Measurements from ENCODE around the gene TPCN1. TPM values are rescaled to one million over a fixed set of nuclear protein-coding genes. Genes with fewer than 3 reads are reported as not detected.
A peak's percentile ranks its signal among the peaks of the same experiment; 100 is the strongest.

TPCN1 gene
- polyA plus RNA-seq, 3 donors = 31.2 to 50.5 (median 34.4) TPM

DNA sequence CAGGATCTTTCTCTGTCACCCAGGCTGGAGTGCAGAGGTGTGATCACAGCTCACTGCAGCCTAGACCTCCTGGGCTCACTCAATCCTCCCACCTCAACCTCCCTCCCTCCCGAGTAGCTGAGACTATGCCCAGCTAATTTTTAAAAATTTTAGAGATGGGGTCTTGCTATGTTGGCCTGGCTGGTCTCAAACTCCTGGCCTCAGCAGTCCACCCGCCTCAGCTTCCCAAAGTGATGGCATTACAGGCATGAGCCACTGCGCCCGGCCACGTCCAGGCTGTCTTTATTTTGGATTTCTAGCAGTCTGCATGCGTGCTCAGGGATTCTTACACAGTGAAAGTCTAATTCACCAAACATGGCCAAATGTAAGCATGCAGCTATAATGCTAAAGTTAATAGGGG, 95.9 kb downstream of the TPCN1 start:
- no peak for DNase-seq (ENCODE audit: extremely low read depth in 1 of 11, low read depth in 9 of 11, low spot score in 4 of 11)

DNA sequence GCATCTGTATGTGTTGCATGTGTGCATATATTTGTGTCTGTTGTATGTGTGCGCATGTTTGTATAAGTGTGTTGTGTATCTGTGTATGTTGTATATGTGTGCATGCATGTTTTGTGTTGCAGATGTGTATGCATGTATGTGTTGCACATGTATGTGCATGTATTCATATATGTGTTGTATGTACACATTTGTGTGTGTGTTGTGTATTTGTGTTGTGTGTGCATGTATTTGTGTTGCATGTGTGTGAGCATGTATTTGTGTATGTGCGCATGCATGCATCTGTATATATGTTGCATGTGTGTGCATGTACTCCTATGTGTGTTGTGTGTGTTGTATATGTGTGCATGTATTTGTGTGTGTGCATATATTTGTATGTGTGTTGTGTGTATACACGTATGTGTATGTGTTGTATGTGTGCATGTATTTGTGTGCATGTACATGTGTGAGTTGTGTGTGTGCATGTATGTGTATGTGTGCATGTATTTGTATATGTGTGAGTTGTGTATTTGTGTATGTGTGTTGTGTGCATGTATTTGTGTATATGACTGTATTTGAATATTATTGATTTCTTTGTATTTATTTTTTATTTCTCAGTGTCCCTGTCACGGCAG, 96.9 kb downstream of the TPCN1 start:
- DNase-seq (ENCODE audit: extremely low read depth in 1 of 11, low read depth in 9 of 11, low spot score in 4 of 11) = no peak

DNA sequence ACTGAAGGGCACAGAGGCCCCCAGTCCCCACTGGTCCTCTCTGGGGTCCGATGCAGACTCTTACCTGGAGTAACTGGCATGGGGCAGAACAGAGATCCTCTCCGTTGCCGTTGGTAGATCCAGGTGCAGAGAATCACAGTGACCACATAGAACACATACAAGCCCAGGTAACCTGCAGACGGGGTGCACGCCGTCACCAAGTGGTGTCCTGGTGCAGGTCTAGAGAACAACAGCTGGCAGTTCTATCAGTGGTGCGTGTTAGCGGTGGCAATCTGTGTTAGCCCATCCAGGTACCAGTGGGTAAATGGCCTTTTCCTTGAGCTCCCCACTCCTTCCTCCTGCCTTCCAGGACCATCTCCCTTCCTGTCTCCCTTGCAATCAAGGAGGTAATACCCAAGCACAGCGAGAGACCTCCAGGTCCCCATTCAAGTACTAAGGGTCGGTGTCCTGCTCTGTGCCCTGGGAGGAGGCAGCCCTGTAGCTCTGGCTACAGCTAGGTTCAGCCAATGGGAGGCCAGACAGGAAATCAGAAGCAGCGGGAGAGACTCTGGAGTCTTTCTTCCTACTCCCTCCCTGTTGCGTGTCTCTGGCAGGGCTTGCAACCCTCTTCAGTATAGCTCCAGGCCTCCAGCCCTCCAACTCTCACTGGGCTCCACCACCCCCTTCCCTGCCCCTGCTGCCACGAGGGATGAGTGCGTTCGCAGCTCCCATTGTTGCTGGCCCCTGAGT, 97.8 kb downstream of the TPCN1 start:
- DNase-seq (ENCODE audit: extremely low read depth in 1 of 11, low read depth in 9 of 11, low spot score in 4 of 11) = no peak

DNA sequence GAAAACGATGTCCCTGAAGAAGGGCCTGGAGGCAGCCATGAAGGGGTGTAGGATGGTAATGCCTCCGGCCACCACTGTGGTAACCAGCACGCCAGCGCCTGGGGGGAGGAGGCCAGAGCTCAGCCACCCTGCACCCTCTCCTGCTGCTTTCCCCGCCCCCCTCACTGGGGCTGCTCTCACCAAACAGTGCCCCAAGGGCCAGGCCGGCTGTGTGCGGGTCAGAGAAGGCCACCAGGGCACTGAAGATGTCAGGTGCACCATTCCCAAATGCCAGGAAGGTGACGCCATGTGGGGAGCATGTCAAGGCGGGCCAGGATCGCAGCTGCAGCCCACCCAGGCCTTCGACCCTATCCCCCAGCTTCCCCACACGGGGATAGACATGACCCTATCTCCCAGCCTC, 99.1 kb downstream of the TPCN1 start:
- DNase-seq (ENCODE audit: extremely low read depth in 1 of 11, low read depth in 9 of 11, low spot score in 4 of 11) = no peak

DNA sequence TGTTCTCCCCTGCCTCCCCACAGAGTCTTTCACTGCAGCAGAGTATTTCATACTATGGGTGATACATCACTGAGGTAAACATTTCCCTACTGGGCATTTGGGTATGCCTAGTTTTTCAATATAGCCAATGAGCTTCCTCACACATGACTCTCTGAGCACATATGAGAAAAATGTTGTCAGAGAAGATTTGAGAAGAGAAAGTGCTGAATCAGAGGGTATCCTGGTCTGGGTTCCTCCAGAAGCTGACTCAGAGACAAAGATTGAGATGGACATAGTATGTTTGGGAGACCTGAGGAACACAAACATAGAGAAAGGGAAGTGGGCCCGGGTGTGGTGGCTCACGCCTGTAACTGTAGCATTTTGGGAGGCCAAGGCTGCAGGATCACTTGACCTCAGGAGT, 101.1 kb downstream of the TPCN1 start:
- DNase-seq (ENCODE audit: extremely low read depth in 1 of 11, low read depth in 9 of 11, low spot score in 4 of 11) = no peak

DNA sequence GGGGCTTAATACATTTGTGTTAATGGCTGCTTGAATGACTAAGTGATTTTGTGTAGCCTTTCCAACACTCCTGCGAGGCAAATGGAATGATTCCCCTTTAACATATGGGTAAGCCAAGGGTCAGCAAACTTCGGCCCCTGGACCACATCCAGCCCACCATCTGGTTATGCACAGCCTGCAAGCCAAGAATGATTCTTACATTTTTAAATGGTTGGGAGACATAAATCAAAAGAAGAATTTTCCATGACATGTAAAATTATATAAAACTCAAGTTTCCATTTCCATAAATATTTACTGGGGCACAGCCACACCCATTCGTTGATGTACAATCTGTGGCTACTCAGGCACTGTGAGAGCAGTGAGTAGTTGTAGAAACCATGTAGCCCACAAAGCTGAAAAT, 104.7 kb downstream of the TPCN1 start:
- DNase-seq (ENCODE audit: extremely low read depth in 1 of 11, low read depth in 9 of 11, low spot score in 4 of 11) = peak in 2 of 11 donors; percentile 29 to 38

DNA sequence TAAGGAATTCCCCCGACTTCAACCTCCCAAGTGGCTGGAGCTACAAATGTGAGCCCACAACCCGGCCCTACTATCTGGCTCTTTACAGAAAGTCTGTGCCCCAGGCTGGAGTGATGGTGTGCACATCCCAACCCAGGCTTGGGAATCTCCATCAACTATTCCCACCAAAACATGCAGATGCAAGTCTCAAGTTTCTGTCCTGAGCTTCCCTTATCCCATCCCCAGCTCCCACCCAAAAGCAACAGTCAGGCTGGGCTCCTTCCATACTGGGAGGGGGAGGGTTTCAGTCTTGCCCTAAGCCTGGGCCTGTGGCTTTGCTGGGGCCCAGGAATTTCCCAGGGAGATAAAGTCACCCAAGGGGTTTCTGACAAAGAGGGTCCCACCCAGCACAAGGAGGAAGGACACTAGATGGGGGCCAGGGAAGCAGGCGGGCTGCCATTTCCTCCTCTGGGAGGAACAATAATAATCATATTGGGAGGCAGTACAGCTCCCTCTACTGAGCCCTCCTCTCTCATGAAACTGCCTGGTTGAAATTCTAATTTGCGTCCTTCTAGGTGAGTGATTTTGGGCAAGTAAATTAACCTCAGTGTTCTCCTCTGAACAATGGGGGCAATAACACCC, 105.6 kb downstream of the TPCN1 start:
- no peak for DNase-seq (ENCODE audit: extremely low read depth in 1 of 11, low read depth in 9 of 11, low spot score in 4 of 11)

DNA sequence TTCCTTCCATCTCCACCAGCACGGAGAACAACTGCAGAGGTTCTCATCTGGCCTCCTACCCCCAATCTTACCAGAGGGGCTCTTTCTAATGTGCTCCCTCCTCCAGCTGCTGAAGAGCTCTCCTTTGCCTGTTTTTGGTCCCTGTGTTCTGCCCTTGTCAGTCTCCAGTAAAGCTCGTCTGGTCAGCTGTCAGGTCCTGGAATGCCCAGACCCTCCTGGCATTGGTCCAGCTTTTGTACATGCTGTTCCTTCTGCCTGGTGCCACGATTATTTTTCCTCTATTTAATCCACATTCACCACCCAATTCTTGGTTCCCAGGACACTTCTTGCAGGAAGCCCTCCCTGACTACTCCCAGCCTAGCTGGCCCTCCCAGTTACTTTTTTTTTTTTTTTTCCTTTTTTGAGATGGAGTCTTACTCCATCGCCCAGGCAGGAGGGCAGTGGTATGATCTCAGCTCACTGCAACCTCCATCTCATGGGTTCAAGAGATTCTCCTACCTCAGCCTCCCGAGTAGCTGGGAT, 107.2 kb downstream of the TPCN1 start:
- no peak for DNase-seq (ENCODE audit: extremely low read depth in 1 of 11, low read depth in 9 of 11, low spot score in 4 of 11)

DNA sequence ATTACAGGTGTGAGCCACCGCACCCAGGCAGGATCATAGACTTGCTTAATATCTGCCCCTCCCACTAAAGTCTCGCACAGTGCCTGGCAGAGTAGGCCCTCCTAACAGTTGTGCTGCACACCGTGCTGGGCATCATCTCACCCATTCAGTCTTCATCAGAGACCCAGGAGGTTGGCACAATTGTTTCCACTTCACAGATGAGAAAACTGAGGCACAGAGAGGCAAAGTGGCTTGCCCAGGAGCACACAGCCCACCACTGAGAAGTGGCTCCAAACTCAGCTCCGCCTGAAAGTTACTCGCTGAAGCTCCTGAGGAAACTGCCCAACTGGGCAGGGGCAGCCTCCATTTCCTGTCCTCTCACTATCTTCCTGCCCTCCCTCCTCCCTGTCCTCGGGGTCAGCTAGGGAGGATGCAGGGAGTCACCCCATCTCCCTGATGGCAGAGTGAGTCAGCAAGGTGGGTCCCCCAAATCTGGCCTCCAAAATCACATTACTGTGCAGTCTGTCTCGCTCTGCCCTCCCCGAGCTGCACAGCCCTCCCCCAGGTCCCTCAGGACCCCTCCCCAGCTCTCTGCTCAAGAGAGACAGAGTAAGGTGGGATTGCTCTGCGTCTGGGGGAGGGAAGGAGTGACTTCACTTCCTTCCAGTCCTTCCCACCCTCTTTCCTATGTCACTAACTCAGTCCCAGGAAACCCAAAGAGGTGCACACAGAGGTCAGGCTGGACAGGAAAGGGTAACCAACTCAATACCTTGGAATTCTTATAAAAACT, 107.9 kb downstream of the TPCN1 start:
- DNase-seq (ENCODE audit: extremely low read depth in 1 of 11, low read depth in 9 of 11, low spot score in 4 of 11) = no peak

DNA sequence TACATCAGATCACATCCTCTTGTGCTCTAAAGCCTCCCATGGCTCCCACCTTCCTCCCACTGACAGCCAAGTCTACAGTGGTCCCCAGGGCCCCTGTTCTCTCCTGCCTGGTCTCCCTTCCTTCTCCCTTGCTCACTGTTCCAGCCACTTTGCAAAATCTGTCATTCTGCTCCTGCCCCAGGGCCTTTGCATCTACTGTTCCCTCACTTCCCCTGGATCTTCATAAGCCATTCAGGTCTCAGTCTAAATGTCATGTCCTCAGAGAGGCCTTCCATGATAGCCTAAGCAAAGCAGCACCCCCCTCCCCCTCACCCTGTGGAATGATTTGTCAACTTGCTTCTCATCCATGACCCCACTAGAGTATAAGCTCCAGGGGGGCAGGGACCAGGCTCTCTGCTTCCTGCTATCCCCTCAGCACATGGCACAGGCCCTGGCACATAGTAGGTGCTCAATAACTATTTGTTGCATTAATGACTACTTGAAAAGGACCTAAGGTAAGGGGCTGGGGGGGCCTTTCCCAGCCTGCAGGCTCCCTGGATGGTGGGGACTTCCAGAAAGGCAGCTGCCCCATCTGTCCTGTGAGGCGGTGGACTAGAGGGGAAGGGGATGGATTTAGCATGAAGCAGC, 108.6 kb downstream of the TPCN1 start:
- no peak for DNase-seq (ENCODE audit: extremely low read depth in 1 of 11, low read depth in 9 of 11, low spot score in 4 of 11)

DNA sequence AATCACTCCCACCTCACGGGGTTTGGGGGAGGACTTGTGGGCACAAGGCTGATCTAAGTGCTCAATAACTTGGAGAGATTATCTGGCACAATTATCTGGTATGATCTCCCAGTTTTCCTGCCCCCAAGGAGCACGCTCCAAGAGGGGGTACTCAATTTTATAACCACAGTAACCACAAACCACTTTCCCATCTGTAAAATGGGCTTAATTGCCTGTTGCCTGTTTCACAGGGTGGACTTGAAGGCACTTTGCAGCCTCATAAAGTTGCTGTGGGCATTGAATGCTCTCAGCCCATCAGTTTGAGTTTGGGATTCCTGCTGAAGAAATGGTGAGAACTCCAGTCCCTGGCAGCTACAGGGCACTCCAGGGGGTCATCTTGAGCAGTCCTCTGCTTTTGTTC, 109.2 kb downstream of the TPCN1 start:
- DNase-seq (ENCODE audit: extremely low read depth in 1 of 11, low read depth in 9 of 11, low spot score in 4 of 11) = no peak

DNA sequence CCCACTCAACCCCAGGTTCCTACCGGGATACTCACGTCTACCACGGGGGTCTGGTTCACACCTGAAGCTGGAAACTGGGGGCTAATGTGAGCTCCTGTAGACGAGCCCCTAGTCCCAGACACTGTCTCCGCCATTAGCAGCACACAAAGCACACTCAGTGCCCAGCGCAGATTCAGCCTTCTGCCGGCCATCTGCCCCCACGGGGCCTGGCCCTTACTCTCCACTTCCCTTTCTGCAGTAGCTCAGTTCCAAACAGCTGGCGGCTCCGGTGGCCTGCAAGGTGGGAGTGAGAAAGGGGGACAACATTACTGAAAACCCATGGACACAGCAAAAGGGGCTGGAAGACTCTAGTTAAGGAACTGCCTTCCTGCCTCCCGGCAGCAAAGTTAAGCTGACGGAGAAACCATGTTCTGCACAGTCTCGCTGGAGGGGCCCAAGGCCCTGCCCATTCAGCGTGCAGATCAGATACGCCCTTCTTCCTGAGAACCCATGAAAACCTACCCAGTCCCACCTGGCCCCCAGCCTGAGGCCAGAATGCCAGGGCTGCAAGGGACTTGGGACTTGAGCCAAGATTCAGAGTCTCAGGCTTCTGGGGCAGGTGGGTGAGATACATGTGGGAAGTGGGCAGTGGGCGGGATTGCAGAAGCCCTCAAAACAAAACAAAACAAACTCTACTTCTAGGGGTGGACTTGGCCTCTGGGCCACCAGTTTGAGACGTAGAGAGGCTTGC, 111.6 kb downstream of the TPCN1 start:
- DNase-seq (ENCODE audit: extremely low read depth in 1 of 11, low read depth in 9 of 11, low spot score in 4 of 11) = peak in 1 of 11 donors; percentile 28

DNA sequence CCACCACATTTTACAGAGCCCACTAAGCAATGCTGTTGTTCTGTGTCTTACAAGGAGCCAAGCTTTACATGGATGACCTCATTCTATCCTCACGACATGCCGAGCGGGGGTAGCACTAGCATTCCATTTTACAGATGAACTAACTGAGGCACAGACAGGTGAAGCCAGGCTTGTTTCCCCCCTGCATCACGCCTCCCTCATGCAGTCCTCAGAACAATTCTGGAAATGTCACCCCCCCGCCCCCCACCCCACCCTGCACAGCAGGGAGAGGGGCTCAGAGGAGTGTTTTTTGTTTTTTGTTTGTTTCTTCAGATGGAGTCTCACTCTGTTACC, 112.1 kb downstream of the TPCN1 start:
- no peak for DNase-seq (ENCODE audit: extremely low read depth in 1 of 11, low read depth in 9 of 11, low spot score in 4 of 11)

DNA sequence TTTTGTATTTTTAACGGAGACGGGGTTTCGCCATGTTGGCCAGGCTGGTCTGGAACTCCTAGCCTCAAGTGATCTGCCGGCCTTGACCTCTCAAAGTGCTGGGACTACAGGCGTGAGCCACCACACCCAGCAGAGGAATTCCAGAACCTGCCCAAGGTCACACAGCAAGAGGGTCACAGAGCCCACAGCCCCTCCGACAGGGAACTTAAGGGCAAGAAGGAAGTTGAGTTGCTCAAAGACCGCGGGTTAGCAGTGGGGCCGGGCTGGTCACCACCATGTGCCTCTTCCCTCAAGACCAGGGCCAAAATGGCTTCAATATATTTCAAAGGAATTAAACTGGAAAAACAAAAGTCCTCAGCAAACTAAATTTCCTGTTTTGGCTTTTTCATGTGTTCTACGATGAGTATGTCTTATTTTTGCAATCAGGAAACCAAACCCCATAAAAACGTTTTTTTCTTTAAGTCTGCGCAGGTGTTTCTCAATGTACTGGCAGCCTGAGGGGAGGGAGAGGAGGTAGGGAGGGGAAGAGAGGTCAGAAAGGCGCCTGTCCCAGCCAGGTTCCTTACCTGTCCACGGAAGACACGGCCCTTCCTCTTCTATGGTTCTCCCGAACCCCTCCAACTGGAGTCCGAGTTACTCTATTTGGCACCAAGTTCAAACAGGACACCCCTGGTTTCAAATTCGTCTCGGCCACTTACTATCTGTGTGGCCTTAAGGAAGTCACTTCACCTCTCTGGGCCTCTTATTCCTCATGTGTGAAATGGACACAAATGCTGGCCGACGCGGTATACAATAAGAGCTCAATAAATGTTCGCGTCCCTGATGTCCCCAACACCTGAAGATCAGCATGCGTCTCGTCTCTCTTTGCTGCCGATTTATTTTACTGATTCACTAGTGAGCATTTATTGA, 112.9 kb downstream of the TPCN1 start:
- no peak for DNase-seq (ENCODE audit: extremely low read depth in 1 of 11, low read depth in 9 of 11, low spot score in 4 of 11)

DNA sequence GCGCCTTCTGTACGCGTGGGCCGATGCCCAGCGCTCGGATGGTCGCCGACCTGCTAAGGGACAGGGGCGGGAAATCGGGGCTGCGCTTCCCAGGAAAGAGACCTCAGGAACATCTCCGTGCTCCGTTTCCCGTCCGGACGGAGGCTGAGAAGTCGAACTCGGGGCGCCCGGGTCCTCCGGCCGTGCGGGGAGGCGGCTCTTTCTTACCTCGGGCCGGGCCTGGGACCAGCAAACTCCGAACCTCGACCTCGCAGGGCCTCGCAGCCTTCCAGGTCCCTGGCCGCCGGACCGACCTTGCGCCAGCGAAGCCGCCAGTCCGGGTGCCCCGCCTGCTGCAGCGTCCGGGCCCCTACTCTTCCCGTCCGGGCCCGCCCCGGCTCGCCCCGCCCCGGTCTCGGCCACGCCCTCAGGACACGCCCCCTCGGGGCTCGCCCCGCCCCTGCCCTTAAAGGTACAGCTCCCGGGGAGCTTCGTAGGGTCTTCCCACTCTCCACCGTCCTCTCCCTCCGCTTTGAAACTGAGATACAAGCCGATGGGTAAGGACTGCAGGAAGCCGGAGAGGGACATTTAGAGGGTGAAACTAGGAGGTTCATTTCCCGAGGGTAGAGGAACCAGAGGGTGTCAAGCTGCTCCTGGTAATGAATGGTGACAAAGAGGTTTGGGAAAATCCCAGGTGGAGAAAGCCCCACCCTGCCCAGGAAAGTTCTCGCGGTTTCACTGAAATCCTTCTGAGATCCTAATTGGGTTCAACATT, 113.7 kb downstream of the TPCN1 start, which contains the start of gene SLC8B1:
Gene SLC8B1, minus strand, starts transcription at position 324 of the 754 bp plus-strand sequence. CDS start 2,231 bp downstream, outside the sequence.
- DNase-seq (ENCODE audit: extremely low read depth in 1 of 11, low read depth in 9 of 11, low spot score in 4 of 11) = peak in 6 of 11 donors; percentile 25 to 80 (median 75)

DNA sequence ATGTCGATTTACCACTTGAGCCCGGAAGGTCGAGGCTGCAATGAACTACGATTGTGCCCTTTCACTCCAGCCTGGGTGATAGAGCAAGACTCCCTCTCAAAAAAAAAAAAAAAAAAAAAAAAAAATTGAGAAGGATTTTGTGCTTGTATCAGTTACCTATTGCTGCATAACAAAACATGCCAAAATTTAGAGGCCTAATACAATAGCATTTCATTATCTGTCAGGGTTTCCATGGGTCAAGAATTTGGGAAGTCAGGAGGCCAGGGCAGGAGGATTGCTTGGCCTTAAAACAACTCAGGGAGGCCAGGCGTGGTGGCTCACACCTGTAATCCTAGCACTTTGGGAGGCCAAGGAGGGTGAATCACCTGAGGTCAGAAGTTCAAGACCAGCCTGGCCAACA, 118.3 kb downstream of the TPCN1 start:
- DNase-seq (ENCODE audit: extremely low read depth in 1 of 11, low read depth in 9 of 11, low spot score in 4 of 11) = no peak

DNA sequence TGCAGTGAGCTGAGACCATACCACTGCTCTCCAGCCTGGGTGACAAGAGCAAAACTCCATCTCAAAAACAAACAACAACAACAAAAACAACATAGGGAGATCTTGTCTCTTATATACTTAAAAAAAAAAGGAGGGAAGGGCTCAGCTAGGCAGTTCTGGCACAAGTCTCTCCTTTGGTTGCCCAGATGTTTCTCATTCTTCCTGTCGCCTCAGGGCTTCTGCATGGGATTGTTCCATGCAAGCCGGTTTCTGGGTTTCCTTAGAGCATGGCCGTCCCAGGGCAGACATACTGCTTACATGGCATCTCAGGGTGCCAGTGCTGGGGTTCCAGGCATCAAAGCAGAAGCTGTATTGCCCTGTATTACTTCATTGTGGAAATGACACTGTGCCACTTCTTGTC, 118.8 kb downstream of the TPCN1 start:
- no peak for DNase-seq (ENCODE audit: extremely low read depth in 1 of 11, low read depth in 9 of 11, low spot score in 4 of 11)
